ENCODE data around the gene SNW1. TPM values are rescaled to one million over a fixed set of nuclear protein-coding genes. Genes with fewer than 3 reads are reported as not detected.

The SNW1 gene
- 68.4 to 92.2 TPM (median 83.4 TPM) in 5 replicates for total RNA-seq (2022; extraction: Qiagen RNA extraction)

DNA sequence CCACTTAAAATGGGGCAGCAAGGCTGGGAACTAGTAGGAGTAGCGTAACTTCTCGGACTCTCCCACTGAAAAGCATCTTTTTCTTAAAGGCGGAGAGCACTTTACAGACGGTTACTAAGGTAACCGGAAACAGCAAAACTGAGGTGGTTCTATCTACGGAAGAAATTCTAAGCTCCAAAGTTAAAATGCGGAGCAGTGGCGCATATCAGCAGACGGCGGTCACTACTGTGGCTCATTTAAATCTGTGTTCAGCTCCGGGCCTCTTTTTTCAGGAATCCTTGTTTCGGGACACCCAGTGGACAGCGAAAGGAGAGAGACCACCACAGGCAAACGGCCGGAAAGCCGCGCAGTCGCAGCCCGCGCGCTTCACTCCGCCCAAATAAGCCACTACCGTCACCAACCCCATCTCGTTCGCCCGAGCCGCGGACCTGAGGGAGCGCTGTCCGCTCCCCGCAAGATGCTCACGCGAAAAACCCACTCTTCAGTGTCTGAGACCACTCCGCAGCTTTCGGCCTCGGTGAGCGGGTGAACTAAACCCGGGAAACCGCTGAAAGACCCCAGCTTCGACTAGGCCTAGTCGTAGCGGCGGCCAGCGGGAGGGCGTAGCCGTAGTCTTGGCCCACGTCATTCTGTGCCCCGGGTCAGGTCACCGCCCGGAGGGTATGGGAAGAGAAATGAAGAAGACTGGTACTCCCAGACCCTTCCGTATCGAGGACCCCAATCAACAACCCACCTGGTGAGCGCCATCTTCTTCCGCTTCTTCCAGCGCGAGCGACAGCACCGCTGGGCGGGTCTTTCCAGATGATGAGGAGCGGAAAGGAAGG lies at the start of gene SNW1:
TSS of gene SNW1 (minus strand) at position 776 of the 824 bp plus-strand sequence. CDS start at position 747, 29 bp downstream.

GRCh38 chr14:77799863-77800730 lies 39.1 kb upstream of the SNW1 start, which contains the start of gene ADCK1:
Gene ADCK1 (plus strand): TSS chr14:77800109. CDS start chr14:77818979, 18,870 bp downstream.

DNA sequence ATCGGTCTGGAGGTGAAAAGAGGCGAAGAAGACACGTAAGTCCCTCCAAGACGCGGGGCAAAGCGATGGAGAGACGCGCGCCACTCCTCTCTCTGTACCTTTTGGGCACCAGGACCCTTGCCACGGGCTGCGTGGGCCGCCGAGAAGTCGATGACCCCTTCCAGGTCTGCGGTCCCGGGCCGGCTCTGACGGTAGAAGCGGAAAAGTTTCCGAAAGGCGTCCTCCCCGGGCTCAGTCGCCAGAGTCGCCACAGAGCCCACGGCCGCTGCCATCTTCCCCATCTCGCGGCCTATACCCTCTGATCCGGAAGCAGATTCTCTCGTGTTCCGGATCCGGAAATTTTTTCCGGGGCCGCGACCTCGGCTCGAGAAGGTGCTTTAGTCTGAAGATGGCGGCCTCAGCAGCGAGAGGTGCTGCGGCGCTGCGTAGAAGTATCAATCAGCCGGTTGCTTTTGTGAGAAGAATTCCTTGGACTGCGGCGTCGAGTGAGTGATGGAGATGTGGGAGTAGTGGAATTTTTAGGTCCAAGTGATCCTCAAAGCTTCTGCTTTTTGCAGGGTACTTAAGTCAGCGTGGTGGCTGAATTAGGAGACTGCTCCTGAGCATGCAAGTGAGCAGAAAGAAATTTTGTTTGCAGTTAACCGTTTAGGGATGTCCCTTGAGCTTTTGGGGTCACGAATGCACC lies 53.1 kb downstream of the SNW1 start, which contains the start of the genes ALKBH1 and SLIRP:
TSS of gene ALKBH1 (minus strand) at position 300 of the 685 bp plus-strand sequence. CDS start at position 281, 19 bp downstream.
TSS of gene SLIRP (plus strand) at position 380 of the 685 bp plus-strand sequence. CDS start at position 389, 9 bp downstream.

Other genes starting within 250 kb of the SNW1 start
- gene SPTLC2, start 144.5 kb downstream of the SNW1 start, total RNA-seq (2022; extraction: Qiagen RNA extraction), result 27.3 to 40.1 TPM (median 34.8 TPM) in 5 replicates
- 14.8 to 16.8 TPM (median 15.8 TPM) in 5 replicates for gene ALKBH1, start 53.1 kb downstream of the SNW1 start, total RNA-seq (2022; extraction: Qiagen RNA extraction)
- gene SLIRP, start 53.1 kb downstream of the SNW1 start, total RNA-seq (2022; extraction: Qiagen RNA extraction), result 316 to 483 TPM (median 351 TPM) in 5 replicates
- gene ADCK1, start 39.0 kb upstream of the SNW1 start, total RNA-seq (2022; extraction: Qiagen RNA extraction), result 4.4 to 6.5 TPM (median 5.6 TPM) in 5 replicates

Data from A549 treated with dexamethasone at 1 μM for 4 hours (cell line).